ENCODE measurements around the gene PLCH2. TPM values are rescaled to one million over a fixed set of nuclear protein-coding genes. Genes with fewer than 3 reads are reported as not detected.

The PLCH2 gene
- total RNA-seq, 1 donor: 0.81 TPM

GRCh38 chr1:2502661-2503553 is 26.8 kb downstream of the PLCH2 start:
- TF ChIP-seq, protein P1, sequence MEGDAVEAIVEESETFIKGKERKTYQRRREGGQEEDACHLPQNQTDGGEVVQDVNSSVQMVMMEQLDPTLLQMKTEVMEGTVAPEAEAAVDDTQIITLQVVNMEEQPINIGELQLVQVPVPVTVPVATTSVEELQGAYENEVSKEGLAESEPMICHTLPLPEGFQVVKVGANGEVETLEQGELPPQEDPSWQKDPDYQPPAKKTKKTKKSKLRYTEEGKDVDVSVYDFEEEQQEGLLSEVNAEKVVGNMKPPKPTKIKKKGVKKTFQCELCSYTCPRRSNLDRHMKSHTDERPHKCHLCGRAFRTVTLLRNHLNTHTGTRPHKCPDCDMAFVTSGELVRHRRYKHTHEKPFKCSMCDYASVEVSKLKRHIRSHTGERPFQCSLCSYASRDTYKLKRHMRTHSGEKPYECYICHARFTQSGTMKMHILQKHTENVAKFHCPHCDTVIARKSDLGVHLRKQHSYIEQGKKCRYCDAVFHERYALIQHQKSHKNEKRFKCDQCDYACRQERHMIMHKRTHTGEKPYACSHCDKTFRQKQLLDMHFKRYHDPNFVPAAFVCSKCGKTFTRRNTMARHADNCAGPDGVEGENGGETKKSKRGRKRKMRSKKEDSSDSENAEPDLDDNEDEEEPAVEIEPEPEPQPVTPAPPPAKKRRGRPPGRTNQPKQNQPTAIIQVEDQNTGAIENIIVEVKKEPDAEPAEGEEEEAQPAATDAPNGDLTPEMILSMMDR (IDR thresholded peaks at IDR 0.05; ENCODE audit: insufficient read depth, low read length): no peak
- H3K4me3 ChIP-seq (ENCODE audit: low read depth, low read length): no peak overlapping the region
- DNase-seq (ENCODE audit: low read depth): no peak

DNA sequence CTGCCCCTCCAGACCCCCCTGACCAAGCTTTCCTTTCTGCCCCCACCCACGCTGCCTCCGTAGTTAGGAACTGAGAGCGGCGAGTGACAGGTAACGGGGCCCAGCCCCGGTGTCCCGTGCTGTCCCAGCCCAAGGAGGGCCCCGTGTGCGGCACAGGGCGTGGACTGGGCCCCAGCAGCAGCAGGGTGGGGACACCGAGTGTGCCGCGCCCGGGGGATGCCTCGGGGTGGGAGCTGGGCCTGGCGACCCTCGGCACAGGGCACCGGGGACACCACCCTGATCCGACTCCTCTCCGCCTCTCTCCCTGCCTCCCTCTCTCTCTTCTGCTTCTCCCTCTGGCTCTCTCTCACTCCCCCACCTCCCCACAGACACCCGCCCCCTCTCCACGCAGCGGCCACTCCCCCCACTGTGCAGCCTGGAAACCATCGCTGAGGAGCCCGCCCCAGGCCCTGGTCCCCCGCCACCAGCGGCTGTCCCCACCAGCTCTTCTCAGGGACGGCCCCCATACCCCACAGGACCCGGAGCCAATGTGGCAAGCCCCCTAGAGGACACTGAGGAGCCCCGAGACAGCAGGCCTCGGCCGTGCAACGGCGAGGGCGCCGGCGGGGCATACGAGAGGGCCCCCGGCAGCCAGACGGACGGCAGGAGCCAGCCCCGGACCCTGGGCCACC is 27.6 kb downstream of the PLCH2 start:
- no peak overlapping the region for H3K4me3 ChIP-seq (ENCODE audit: low read depth, low read length)
- TF ChIP-seq, protein P1 (IDR thresholded peaks at IDR 0.05; ENCODE audit: insufficient read depth, low read length): no peak
- no peak for DNase-seq (ENCODE audit: low read depth)

DNA sequence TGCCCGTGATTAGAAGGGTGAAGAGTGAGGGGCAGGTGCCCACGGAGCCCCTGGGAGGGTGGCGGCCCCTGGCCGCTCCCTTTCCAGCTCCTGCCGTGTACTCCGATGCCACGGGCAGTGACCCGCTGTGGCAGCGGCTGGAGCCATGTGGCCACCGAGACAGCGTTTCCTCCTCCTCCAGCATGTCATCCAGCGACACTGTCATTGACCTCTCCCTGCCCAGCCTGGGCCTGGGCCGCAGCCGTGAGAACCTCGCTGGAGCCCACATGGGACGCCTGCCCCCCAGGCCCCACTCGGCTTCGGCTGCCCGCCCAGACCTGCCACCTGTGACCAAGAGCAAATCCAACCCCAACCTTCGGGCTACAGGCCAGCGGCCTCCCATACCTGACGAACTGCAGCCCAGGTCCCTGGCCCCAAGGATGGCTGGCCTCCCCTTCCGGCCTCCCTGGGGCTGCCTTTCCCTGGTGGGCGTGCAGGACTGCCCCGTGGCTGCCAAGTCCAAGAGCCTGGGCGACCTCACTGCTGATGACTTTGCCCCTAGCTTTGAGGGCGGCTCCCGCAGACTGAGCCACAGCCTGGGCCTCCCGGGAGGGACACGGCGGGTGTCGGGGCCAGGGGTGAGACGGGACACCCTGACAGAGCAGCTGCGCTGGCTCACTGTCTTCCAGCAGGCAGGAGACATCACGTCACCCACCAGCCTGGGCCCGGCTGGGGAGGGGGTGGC is 28.3 kb downstream of the PLCH2 start:
- no peak overlapping the region for H3K4me3 ChIP-seq (ENCODE audit: low read depth, low read length)
- DNase-seq (ENCODE audit: low read depth): no peak
- TF ChIP-seq, protein P1 (IDR thresholded peaks at IDR 0.05; ENCODE audit: insufficient read depth, low read length): no peak

GRCh38 chr1:2504949-2505272 is 28.8 kb downstream of the PLCH2 start:
- TF ChIP-seq, protein P1 (IDR thresholded peaks at IDR 0.05; ENCODE audit: insufficient read depth, low read length): no peak
- no peak for DNase-seq (ENCODE audit: low read depth)
- H3K4me3 ChIP-seq (ENCODE audit: low read depth, low read length): no peak overlapping the region

GRCh38 chr1:2505461-2505994 is 29.4 kb downstream of the PLCH2 start:
- H3K4me3 ChIP-seq (ENCODE audit: low read depth, low read length): no peak overlapping the region
- no peak for DNase-seq (ENCODE audit: low read depth)
- TF ChIP-seq, protein P1 (IDR thresholded peaks at IDR 0.05; ENCODE audit: insufficient read depth, low read length): no peak

GRCh38 chr1:2506007-2506860 is 30.1 kb downstream of the PLCH2 start:
- no peak for DNase-seq (ENCODE audit: low read depth)
- no peak overlapping the region for H3K4me3 ChIP-seq (ENCODE audit: low read depth, low read length)
- TF ChIP-seq, protein P1 (IDR thresholded peaks at IDR 0.05; ENCODE audit: insufficient read depth, low read length): no peak

All from fibroblast of the aortic adventitia (primary cell).